Measurements from ENCODE around the gene CAMTA1. TPM values are rescaled to one million over a fixed set of nuclear protein-coding genes. Genes with fewer than 3 reads are reported as not detected.

CAMTA1 gene
- total RNA-seq, 4 donors from 2014 or later, result 45.3 to 68.9 (median 62.0) TPM

DNA sequence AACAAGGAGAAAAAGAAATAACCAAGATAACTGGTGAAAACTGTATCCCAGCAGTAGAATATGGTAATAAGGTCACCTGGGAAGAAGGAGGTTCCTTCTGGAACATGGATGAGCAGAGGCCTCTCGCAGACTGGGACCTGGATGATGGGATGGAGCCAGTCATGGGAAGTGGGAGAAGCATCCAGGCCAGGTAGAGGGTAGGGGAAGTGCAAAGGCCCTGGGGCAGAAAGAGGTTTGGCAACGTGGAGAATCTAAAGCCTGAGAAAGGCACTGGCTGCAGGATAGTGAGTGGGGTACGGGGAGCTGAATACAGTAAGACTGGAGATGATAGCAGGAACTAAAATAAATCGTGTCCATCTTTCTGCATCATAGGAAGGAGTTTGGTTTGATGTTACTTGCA lies 889.7 kb downstream of the CAMTA1 start:
- no peak for DNase-seq (ENCODE audit: low spot score)
- ATAC-seq (ENCODE audit: low FRiP score), result no peak
- TF ChIP-seq, protein P1, sequence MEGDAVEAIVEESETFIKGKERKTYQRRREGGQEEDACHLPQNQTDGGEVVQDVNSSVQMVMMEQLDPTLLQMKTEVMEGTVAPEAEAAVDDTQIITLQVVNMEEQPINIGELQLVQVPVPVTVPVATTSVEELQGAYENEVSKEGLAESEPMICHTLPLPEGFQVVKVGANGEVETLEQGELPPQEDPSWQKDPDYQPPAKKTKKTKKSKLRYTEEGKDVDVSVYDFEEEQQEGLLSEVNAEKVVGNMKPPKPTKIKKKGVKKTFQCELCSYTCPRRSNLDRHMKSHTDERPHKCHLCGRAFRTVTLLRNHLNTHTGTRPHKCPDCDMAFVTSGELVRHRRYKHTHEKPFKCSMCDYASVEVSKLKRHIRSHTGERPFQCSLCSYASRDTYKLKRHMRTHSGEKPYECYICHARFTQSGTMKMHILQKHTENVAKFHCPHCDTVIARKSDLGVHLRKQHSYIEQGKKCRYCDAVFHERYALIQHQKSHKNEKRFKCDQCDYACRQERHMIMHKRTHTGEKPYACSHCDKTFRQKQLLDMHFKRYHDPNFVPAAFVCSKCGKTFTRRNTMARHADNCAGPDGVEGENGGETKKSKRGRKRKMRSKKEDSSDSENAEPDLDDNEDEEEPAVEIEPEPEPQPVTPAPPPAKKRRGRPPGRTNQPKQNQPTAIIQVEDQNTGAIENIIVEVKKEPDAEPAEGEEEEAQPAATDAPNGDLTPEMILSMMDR (IDR thresholded peaks at IDR 0.05), result no peak

DNA sequence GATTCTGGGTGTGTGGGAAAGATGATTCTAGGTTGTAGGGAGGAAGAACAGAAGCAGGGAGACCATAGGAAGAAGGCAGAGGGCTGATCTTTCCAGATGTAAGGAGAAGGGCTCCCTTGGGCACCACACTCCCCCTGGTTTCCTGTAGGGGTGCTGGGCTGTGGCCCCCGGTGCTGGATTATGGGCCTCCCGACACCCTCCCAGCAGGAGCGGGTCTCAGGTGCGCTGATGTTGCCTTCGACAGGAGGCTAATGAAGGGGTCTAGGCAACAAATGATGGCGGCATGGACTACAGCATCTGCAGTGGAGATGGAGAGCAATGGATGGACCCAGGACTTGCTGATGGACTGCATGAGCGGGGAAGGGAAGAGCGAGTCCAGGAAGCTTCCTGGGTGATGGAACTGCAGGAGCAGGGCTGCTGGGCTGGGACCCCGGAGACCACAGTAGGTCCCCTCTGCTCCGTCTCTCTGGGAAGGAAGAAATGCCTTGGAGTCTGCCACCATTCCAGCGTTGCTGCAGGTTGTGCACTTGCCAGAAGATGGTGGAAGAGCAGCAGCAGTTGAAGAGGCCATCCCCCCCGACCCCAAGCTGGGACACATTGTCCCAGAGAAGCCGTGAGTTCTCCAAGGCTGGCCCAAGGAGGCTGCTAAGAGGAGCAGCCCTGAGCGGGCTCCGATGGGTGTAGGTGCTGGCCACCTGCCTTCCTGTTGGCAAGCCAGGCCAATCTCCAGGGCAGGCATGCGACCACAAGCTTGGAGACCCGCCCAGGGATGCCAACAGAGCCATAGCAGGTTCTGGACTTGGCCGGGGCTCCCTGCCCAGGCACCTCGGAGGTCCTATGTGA lies 890.4 kb downstream of the CAMTA1 start:
- DNase-seq (ENCODE audit: low spot score), result no peak
- TF ChIP-seq, protein P1 (IDR thresholded peaks at IDR 0.05), result no peak
- no peak for ATAC-seq (ENCODE audit: low FRiP score)

DNA sequence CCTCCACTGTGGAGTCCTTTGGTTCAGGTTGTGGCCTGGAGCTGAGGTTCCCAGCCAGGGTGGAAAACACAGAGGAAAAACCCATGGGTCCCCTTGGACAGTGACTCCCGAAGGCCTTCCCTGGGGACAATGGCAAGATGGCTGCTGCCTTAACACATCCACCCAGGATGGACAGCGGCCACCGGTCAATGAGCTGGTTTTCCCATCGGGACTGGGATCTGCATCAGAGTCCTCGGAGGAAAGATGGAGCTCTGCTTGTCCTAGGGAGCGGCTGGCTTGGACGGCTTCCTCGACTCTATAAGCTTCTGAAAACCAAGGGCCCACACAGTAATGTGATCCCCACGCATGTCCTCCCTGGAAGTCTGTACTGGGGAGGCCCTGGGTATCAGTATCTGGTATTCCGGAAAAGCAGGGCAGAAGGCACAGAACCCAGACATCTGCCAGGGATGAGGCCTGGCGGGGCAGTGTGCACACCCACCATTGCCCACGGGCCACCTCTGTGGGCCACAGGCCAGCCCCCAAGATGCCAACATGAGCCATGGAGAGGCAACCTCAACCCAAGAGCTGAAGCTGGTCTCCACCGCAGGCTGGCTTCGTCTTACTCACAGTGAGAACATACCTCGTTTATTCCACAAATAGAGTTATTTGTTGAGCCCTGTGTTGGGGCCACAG lies 891.2 kb downstream of the CAMTA1 start:
- ATAC-seq (ENCODE audit: low FRiP score) (no peak), DNase-seq (ENCODE audit: low spot score) (no peak)
- TF ChIP-seq, protein P1 (IDR thresholded peaks at IDR 0.05), result no peak

DNA sequence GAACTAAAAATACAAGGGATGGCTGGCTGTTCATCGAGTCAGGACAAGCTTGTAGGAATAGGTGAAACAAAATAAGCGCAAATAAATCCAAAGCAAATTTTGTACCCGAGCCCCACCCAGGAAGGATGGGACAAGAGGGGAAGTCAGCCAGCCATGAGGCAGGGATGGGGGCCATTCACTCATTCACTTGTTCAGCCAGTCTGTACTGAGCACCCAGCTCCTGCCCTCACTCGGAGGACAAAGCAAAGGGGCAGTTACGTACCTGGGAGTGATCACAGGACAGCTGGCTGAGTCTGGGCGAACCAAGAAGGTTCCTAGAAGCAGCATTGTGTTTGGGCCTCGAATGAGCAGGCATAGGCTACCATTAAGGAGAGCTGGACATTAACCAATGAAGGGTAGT lies 891.9 kb downstream of the CAMTA1 start:
- TF ChIP-seq, protein P1 (IDR thresholded peaks at IDR 0.05), result no peak
- ATAC-seq (ENCODE audit: low FRiP score) (no peak), DNase-seq (ENCODE audit: low spot score) (no peak)

DNA sequence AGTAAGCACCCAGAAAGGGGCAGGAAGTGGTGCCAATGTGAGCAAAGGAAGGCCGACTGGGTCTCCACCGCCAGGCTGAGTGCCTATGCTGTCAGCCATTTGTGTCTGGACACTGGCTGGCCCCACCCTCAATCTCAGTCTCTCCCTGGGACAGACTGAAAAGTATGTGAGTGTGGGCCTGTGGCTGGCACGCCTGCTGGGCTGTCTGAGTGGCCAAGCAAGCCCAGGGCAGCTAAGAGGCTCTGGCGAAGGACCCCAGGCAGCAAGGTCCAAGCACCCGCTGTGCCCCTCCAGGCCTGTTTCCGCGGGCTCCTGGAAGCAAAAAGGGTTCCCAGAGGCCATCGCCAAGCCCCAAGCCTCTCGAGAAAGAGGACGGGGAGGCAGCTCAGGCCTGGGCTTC lies 892.6 kb downstream of the CAMTA1 start:
- TF ChIP-seq, protein P1 (IDR thresholded peaks at IDR 0.05), result no peak
- no peak for DNase-seq (ENCODE audit: low spot score)
- no peak for ATAC-seq (ENCODE audit: low FRiP score)

- ATAC-seq (ENCODE audit: low FRiP score), result no peak
- TF ChIP-seq, protein P1 (IDR thresholded peaks at IDR 0.05), result no peak
- DNase-seq (ENCODE audit: low spot score), result no peak
Measured at GRCh38 chr1:7678491-7679158, 893.4 kb downstream of the CAMTA1 start.

Measured in omental fat pad (tissue), 4 donors.